HG02885 (cell line): ENCODE data around the gene CCM2.
"Not testable (repeated sequence)": the region's sequence is repeated elsewhere in the genome, so short reads cannot be mapped to it uniquely, and the experiment has no call there.

Experiments used
- ATAC-seq: cut with Tn5 transposase; IDR thresholded peaks from one replicate; pipeline ENCODE4 v1.9.1; 2021; ENCODE audit warnings: mild to moderate bottlenecking; ENCODE audit not compliant: unreplicated experiment, poor library complexity

Gene CCM2

DNA sequence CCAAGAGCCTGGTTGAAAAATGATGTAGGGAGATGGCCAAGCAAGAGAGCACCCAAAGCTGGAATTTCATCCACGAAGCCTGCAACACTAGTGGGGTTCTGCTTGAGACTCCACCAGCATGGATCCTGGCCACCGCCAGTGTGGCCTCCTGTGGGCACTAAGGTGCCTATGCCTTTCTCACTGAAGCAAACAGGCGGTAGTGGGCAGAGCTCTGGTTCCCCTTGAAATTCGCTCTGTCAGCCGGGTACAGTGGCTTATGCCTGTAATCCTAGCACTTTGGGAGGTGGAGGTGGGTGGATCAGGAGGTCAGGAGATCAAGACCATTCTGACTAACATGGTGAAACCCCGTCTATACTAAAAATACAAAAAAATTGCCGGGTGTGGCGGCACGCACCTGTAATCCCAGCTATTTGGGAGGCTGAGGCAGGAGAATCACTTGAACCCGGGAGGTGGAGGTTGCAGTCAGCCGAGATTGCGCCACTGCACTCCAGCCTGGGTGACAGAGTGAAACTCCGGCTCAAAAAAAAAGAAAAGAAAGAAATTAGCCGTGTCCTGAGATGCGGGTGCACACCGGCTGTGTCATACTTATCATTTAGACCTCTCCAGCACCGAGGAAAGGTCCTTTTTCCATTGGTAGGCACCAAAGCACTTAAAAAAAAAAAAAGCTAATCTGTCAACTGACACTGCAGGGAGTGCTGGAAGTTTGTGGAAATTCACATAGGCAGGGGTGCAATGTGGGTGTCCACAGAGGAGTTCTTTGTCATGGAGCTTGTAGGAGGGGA lies 28.3 kb downstream of the CCM2 start:
- no peak for ATAC-seq

DNA sequence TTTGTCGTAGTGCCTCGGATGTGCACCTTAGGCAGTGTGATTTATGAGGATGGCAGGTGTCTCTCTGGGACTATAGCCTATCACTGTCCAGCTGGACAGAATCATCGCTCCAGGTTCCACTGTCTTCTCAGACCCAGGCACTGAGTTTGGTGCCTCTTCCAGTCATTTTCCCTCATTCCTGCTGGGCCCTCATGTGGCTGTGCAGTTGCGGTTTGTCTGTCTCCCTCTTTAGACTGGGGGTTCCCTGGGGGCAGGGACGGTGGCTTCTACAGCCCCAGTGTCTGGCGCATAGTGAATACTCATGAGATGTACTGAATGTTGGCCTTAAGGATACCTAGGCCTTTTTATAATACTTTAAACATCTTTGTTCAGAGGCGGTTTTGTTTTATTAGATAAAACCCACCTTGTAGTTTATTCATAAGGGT lies 28.9 kb downstream of the CCM2 start:
- ATAC-seq, result no peak

DNA sequence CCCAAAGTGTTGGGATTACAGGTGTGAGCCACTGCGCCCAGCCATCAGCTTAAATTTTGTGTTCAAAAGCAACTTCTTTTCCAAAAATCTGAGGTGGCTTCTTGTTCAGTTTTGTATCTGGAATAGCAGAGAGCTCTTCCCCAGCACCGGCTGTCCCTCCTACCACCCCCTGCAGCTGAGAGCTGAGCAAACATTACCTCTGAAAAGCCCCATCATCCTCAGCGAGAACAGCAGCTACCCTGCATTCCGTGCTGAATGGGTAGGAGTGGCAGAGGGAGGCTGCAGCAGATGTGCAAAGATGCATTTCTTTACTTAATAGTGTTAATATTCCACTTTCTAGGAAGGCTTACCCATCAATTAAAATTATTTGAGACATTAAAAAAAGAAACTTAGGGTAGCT lies 31.8 kb downstream of the CCM2 start:
- ATAC-seq, result no peak

DNA sequence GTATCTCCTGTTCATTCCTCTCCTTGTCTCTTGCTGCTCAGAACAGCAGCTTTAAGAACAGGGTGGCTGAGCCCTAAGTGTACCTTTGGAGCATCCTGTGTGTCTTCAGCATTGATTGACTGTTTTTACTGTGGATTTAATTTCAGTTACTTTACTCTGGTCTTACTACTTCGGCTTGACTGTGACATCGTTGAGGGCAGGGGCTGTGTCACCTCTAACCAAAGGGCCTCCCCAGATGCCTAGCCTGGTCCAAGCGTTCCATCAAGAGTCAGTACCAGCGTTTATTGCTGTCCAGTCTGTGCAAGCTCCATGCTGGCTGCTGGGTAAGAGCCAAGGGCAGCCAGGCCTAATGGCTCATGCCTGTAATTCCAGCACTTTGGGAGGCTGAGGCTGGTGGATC lies 32.4 kb downstream of the CCM2 start:
- ATAC-seq, result no peak

DNA sequence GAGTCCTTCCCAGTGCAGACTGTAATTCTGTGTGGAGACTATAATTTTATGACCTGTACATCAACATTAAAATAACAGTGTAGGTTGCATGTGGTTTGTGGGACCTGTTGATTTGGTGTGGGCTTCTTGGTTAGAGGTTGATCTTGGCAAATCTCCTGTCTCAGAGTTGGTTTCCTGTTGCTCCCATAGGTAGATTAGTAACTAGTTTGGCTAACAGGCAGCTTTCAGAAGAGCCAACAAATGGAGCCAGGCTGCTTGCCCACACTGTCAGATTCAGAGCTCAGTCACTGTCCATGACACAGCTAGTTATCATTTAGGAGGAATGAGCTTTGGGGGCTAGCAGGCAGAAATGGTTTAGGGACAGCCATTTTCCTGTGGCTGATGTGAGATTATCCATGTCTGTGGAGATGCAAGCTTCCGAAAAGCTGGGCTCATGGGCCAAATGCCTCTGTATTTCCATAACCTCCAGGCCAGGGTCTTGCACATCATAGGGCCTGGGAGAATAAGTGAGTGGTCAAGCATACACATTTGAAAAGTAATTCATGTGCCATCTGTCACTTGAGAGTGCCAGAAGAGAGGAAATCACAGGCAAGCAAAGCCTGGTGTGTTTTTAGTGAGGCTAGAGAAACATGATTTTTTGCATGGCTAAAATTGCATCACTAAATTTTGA lies 33.4 kb downstream of the CCM2 start:
- ATAC-seq, result no peak

DNA sequence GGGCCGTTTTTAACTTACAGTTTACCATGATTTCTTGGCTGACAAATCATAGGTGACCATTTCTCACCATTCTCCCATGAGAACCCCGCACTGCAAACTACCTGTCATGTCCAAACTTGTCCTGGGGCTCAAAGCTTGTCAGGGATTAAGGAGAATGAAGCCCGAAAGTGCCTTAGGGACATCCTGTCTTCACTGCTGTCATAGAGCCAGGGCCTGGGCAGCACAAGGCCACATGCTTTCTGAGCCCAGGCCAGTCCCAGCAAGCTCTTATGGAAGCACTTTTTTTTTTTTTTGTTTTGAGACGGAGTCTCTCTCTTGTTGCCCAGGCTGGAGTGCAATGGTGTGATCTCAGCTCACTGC lies 33.9 kb downstream of the CCM2 start:
- no peak for ATAC-seq

DNA sequence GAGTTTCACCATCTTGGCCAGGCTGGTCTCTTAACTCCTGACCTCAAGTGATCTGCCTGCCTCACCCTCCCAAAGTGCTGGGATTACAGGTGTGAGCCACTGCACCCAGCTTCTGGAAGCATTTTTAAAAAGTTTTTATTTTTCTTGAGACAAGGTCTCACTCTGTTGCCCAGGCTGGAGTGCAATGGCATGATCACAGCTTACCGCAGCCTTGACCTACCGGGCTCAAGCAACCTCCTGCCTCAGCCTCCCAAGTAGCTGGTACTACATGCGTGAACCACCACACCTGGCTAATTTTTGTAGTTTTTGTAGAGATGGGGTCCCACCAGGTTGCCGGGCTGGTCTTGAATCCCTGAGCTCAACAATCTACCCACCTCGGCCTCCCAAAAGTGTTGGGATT lies 34.7 kb downstream of the CCM2 start:
- not testable (repeated sequence) for ATAC-seq

DNA sequence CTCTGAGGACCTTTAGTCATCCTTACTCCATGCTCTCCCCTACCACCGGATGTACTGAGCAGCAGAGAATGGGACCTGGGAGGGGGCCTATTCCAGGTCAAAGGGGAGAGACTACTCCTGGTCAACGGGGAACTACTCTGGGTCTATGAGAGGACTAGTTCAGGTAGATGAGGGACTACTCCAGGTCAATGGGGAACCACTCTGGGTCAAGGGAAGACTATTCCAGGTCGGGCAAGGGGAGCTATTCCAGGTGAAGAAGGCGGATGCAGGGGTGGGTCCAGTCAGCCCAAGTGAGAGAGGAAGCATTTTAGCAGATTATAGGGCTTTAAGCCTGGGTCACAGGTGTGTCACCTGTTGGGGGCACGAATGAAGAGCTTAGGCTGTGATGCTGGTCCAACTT lies 35.4 kb downstream of the CCM2 start:
- no peak for ATAC-seq

DNA sequence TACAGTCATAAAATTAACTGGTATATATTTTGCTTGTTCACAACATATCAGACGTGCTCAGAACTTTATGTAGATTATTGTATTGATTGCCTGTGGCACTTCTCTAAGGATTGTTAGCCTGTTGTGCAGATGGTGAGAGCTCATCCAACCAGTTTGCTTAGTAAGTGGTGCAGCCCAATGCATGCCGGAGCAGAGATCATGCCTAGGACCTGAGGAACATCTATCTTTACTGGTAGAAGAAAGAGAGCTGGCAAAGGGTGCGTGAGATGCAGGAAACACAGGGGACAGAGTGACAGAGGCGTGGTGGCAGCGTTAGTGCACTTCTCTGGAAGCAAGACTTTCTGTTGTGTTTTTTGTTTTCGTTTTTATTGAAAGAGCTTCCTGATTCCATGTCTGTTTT lies 35.9 kb downstream of the CCM2 start:
- no peak for ATAC-seq

DNA sequence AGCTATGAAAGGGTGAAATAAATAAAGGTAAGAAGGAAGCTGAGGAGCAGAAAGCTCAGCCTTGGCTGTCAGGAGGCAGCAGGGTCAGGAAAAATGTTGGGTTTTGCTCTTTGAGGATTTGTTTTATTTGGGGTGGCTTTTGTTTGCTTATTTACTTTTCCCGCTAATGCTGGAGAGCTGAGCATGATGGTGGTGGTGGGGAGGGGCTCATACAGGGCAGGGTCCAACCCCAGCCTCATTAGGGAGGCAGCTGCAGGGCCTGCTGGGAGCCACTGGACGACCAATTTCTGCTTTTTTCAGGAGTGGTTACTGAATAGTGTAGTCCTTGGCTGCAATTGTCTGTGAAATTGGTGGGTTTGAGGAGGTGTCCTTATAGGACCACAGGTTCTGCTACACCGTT lies 36.3 kb downstream of the CCM2 start:
- ATAC-seq, result no peak

DNA sequence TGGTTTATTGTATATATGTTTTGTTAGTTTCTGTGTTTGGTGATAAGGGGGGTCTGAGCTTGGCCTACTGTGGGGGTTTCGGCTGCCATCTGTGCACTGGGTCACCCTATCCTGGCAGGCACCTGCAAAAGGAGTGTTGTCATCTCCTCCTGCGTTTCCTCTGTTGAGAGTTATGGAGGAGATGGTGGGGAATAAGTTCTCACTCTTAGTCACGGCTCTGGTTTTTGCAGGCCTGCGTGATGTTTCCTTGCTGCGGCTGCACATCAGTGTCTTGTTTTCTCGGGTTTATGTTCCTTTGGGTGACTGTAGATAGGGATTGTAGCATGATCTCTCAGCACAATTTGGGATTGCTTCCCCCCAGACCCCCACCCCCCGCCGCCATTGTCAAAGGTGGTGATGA lies 36.8 kb downstream of the CCM2 start:
- no peak for ATAC-seq

DNA sequence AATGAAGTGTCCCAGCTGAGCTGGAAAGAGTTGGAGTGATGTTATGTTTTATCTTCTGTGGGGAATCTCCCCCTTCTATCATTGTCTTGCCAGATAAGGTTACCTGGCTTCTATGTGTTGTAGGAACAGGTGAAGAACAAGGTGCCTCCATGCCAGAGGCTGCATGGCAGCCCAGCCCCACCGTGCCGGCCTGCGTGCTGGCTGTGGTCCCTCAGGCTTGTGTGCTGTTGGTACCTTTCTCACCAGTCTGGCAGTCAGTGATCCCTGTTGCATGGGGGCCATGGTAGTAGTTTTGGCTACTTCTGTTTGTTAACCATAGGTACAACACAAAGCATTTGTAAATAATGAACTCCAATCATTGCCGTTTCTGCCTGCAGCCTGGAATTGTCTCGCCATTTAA lies 37.9 kb downstream of the CCM2 start:
- ATAC-seq, result no peak

DNA sequence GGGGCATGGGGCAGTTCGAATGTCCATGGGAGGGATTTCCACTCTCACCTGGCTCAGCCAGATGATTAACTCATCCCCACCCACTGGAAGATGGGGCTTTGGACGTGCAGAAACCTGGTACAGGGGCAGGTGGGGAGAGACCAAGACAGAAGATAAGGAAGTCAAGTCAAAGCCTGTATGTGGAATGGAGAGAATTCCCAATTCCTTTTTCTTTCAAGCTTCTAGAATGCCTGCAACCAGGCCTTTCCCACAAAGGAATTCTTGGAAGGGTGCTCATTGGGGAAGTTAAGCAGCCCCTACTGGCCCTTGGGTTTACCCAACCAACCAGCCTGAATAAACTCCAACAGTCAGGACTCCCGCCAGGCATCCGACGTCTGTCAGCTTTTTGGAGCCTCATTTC lies 39.1 kb downstream of the CCM2 start:
- ATAC-seq, result no peak

DNA sequence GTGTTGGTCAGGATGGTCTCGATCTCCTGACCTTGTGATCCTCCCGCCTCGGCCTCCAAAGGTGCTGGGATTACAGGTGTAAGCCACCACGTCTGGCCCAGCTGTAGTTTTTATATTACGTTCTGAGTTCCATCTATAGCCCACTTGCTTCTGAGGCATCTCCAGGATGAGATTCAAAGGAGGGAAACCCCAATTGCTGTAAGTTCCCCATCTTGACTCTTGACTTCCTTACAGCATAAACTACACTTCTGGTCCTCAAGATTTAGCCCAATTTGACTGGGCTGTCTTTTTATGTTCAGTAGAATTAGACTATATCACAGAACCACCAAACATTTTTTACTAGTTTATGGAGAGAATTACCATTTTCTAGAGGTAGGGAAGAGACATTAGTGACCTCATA lies 44.3 kb downstream of the CCM2 start:
- ATAC-seq, result no peak

DNA sequence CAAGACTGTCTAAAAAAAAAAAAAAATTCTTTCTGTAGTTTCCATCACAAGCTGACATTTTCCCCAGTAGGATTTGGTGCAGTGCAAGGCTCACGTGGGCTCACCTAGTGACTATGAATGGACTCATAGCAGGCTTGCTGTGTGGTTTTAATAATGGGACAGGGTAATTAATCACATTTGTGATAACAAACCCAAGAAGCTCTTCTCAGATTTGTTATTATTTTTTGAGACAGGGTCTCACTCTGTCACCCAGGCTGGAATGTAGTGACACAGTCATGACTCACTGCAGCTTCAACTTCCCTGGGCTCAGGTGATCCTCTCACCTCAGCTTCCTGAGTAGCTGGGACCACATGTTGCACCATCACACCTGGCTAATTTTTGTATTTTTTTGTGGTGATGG lies 48.7 kb downstream of the CCM2 start:
- no peak for ATAC-seq

DNA sequence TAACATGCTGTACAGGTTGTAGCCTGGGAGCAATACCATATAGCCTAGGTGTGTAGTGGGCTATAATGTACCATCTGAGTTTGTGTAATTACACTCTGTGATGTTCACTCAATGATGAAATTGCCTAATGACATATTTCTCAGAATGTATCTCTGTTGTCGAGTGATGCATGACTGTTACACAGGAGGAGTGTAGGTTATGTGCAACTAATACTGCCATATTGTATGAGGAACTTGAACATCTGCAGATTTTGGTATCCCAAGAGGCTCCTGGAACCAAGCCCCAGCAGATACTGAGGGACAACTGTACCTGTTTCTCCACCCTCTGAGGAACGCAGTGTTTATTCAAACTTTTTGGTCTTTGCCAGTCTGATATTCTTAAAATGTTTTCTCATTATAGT lies 50.2 kb downstream of the CCM2 start:
- ATAC-seq, result no peak

DNA sequence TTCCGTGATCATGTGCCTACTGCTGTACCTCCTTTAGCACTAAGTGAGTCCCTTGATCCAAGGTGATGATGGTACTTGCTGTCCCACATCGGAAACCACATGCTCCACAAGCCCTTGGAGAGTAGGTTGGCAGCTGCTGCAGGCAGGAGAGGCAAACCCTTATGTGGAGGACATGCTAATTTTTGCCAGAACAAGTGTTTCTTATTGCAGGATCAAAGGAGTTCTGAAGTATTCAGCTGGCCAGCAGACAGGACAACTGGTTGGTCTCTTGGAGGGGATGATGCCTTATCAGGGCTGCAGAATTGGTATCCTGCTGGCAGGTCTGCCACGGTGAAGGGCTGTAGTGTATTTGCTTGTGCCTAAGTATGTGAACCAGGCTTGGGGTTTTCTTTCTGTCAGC lies 52.0 kb downstream of the CCM2 start:
- ATAC-seq, result no peak

DNA sequence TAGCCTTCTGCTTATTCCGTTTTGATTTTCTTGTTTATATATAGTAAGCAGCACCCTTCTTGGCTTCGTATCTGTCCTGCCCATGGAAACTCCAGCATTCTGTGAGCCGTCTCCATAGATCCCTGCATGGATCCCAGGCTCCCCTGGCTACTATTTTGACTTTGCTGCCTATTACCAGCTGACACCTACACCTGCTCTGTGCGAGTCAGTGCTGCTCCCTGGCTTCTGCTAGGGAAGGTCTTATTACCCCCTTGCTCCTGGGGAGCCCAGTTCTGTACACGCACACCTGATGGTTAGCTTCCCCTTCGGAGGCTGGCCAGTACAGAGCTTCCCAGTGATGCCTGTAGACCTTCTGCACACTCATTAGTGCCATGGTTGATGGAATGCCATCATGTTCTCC lies 53.4 kb downstream of the CCM2 start:
- no peak for ATAC-seq

DNA sequence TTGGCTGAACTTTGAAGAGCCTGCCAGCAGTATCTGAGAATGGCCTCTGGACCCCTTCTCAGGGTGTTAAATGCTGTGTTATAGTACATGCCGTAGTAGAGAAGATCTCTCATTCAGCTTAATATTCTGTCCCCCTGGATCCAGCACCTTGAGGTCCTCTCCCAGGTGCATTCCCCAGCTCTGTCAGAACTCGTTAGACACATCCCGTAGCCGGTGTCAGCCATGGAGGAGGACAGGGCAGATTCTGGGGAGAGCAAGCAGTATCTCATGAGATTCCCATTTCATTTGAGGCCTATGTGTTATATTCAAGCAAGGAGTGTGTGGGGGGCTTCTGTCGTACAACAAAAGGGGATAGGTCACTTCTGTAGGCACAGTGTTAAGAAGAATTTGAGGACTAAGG lies 53.9 kb downstream of the CCM2 start:
- ATAC-seq, result no peak

DNA sequence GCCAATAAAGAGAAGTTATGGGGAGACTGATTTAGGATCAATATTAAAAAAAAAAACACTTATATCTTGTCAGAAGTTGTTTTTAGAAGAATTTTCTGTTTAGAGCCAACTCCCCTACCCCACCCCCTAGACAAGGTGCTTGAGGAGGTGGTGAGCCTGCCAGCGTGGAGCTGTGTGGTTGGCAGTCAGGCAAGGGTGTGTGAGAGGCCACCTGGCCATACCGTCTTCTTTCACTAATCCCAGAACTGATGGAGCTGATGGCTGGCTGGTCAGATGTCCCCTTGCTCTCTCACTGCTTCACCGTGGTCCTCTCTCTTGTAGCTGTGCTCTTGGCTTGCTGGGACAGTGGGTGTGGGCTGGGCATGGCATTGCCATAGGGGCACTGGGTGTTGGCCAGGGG lies 54.4 kb downstream of the CCM2 start:
- no peak for ATAC-seq

DNA sequence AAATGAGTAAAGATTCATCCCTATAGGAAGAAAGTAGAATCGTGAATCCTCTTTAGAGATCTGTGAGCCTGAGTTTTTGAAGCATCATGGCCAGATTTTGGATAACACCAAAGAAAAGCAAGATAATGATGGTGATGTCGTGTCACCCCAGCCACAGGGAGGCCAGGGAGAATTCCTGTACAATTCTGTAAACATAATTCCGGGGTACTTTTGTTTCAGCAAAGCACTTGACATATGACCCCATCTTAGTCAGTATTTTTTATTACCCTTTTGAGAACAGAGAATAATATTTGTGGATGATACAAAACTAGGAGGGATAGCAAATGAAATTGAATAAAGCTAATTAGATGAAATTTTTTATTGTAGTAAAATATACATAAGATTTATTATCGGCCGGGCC lies 55.0 kb downstream of the CCM2 start:
- ATAC-seq, result no peak

DNA sequence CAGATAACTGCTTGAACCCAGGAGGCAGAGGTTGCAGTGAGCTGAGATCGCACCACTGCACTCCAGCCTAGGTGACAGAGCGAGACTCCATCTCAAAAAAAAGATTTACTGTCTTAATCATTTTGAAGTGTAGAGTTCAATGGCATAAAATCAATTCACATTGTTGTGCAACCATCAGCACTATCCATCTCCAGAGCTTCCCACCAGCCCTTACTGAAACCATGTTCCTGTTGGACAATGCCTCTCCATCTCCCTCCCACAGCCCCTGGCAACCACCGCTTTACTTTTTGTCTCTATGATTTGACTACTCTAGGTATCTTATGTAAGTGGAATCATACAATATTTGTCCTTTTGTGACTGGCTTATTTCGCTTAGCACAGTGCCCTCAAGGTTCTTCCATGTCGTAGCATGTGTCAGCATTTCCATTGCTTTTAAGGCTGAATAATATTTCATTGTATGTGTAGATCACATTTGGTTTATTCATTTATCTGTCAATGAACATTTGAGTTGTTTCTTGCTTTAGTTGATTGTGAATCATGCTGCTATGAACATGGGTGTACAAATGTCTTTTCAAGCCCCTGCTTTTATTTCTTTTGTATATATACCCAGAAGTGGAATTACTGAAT lies 55.7 kb downstream of the CCM2 start:
- no peak for ATAC-seq
